ENCODE data around the gene SELPLG. TPM values are rescaled to one million over a fixed set of nuclear protein-coding genes. Genes with fewer than 3 reads are reported as not detected.

The SELPLG gene
- total and polyA plus RNA-seq, 4 donors = 2.1 to 9.6 (median 4.8) TPM

DNA sequence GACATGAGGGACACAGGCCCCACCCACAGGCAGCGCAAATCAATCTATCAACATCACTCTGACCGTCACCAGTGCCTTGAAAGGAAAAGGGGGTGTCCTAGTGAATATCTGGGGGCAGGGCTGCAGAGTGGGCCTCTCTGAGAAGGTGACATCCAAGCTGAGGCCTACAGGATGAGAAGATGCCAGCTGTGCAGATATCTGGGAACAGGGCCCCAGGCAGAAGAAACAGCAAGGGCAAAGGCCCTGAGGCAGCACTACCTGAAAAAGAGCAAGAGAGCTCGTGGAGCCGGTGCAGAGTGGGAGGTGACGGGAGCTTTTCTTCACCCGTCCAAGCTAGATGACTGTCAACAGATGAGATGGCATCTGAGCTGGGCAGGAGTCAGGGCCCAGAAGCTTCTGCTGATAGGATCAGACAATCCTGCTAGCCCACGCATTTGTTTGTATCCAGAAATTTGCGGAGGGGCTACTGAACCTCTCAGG lies 23.3 kb downstream of the SELPLG start:
- Histone ChIP-seq H3K4me1 (ENCODE audit: control insufficient read depth in 4 of 4, insufficient read depth in 4 of 4, low read length in 3 of 4) (no peaks in the 10 kb centered on the region), H3K4me3 (ENCODE audit: low read depth in 1 of 3, low read length in 3 of 3) (no peak overlapping the region), H3K27ac (ENCODE audit: low read depth in 1 of 2, low read length in 2 of 2) (no peak overlapping the region), H3K9ac (ENCODE audit: low read depth in 1 of 2, low read length in 2 of 2) (no peak overlapping the region), H3K9me3 (ENCODE audit: control insufficient read depth in 4 of 4, low read length in 3 of 4) (no peaks in the 10 kb centered on the region), H3K36me3 (ENCODE audit: control insufficient read depth in 4 of 4, insufficient read depth in 3 of 4, low read depth in 1 of 4, low read length in 3 of 4) (no peaks in the 10 kb centered on the region), H3K27me3 (ENCODE audit: control insufficient read depth in 4 of 4, insufficient read depth in 4 of 4, low read length in 3 of 4) (no peaks in the 10 kb centered on the region)
- 90% methylated on average over 8 of the region's 8 CpGs for WGBS
- no peak for DNase-seq (ENCODE audit: low spot score)
- TF ChIP-seq, protein P1, sequence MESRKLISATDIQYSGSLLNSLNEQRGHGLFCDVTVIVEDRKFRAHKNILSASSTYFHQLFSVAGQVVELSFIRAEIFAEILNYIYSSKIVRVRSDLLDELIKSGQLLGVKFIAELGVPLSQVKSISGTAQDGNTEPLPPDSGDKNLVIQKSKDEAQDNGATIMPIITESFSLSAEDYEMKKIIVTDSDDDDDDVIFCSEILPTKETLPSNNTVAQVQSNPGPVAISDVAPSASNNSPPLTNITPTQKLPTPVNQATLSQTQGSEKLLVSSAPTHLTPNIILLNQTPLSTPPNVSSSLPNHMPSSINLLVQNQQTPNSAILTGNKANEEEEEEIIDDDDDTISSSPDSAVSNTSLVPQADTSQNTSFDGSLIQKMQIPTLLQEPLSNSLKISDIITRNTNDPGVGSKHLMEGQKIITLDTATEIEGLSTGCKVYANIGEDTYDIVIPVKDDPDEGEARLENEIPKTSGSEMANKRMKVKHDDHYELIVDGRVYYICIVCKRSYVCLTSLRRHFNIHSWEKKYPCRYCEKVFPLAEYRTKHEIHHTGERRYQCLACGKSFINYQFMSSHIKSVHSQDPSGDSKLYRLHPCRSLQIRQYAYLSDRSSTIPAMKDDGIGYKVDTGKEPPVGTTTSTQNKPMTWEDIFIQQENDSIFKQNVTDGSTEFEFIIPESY (IDR thresholded peaks at IDR 0.05) = no peak
- TF ChIP-seq JUND (IDR thresholded peaks at IDR 0.05) (no peak), TAF1 (conservative IDR thresholded peaks at IDR 0.05) (no peak), HNF4A (conservative IDR thresholded peaks at IDR 0.05) (no peak), NR2F2 (IDR thresholded peaks at IDR 0.05) (no peak), EGR1 (IDR thresholded peaks at IDR 0.05; ENCODE audit: low read depth in 2 of 2) (no peak), FOXA2 (IDR thresholded peaks at IDR 0.05) (no peak)
- TF ChIP-seq, protein P2, sequence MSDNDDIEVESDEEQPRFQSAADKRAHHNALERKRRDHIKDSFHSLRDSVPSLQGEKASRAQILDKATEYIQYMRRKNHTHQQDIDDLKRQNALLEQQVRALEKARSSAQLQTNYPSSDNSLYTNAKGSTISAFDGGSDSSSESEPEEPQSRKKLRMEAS (IDR thresholded peaks at IDR 0.05) = no peak
- TF ChIP-seq, protein P3, sequence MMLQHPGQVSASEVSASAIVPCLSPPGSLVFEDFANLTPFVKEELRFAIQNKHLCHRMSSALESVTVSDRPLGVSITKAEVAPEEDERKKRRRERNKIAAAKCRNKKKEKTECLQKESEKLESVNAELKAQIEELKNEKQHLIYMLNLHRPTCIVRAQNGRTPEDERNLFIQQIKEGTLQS (IDR thresholded peaks at IDR 0.05) = no peak

DNA sequence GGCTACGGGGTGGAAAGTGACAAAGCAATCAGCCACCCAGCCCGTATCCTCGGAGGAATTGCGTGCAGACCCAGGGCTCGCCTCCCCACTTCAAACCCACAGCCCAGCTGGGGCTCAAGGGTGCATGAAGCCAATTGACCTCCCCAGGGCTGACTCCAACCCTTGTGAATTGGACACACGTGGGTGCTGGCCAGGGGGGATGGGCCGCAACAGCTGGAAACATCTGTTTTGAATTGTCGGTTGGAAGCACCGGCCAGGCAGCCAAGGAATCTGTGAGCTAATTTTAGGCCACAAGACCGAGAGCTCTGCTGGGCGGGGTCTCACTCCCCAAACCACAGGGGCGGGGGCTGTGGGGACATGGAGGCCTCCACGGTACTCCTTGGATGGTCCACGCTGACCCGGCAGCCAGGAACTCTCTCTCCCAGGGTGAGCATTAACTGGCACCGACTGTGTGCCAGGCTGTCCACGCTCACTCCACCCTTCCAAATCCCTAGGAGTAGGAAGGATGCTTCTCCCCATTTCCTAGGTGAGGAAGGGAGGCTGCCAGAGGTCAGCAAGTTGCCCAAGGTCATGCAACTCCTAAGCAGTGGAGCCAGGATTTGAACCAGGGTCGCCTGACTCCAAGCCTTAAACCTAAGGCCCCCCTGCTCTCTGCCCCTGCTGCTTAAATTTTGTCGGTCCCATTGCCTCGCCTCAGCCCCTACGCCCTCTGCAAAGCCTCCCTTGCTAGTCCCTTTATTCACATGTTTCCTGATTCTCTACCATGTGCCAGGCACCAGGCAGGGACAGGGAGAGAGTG lies 24.0 kb downstream of the SELPLG start:
- Histone ChIP-seq H3K4me3 (ENCODE audit: low read depth in 1 of 3, low read length in 3 of 3) (no peak overlapping the region), H3K9ac (ENCODE audit: low read depth in 1 of 2, low read length in 2 of 2) (no peak overlapping the region), H3K27ac (ENCODE audit: low read depth in 1 of 2, low read length in 2 of 2) (no peak overlapping the region), H3K27me3 (ENCODE audit: control insufficient read depth in 4 of 4, insufficient read depth in 4 of 4, low read length in 3 of 4) (no peaks in the 10 kb centered on the region), H3K4me1 (ENCODE audit: control insufficient read depth in 4 of 4, insufficient read depth in 4 of 4, low read length in 3 of 4) (no peaks in the 10 kb centered on the region), H3K9me3 (ENCODE audit: control insufficient read depth in 4 of 4, low read length in 3 of 4) (no peaks in the 10 kb centered on the region), H3K36me3 (ENCODE audit: control insufficient read depth in 4 of 4, insufficient read depth in 3 of 4, low read depth in 1 of 4, low read length in 3 of 4) (no peaks in the 10 kb centered on the region)
- no peak for DNase-seq (ENCODE audit: low spot score)
- WGBS = 73% methylated on average over 21 of the region's 21 CpGs
- TF ChIP-seq, protein P3 (IDR thresholded peaks at IDR 0.05) = no peak

DNA sequence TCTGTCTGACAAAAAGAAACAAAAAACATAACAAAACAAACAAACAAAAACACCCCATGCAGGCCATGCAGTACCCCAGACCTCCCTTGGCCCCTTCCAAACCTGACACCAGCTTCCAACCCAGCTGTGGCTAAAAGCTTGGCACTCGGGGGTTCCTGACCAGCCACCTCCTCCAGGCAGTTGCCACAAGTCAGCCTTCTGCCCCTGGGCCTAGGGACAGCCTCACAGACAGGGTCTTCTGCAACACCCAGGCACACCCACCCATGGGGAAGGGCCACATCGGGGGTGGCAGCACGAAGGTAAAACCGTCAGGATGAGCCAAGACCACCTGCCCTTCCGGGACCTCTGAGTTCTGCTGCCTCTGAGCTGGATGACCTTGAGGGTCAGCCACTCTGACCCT lies 25.1 kb downstream of the SELPLG start:
- DNase-seq (ENCODE audit: low spot score) = no peak
- WGBS = 83% methylated on average over 5 of the region's 5 CpGs
- TF ChIP-seq HNF4A (conservative IDR thresholded peaks at IDR 0.05) (no peak), RXRA (IDR thresholded peaks at IDR 0.05) (no peak), NR2F2 (IDR thresholded peaks at IDR 0.05) (no peak), JUND (IDR thresholded peaks at IDR 0.05) (no peak), RAD21 (IDR thresholded peaks at IDR 0.05) (no peak), FOXA2 (IDR thresholded peaks at IDR 0.05) (no peak), SP1 (IDR thresholded peaks at IDR 0.05) (no peak), TAF1 (conservative IDR thresholded peaks at IDR 0.05) (no peak), GABPA (IDR thresholded peaks at IDR 0.05 in 1 of 2, conservative IDR thresholded peaks at IDR 0.05 in 1 of 2) (no peak), EGR1 (IDR thresholded peaks at IDR 0.05; ENCODE audit: low read depth in 2 of 2) (no peak), YY1 (IDR thresholded peaks at IDR 0.05) (no peak)
- TF ChIP-seq, protein P3 (IDR thresholded peaks at IDR 0.05) = no peak
- TF ChIP-seq, protein P2 (IDR thresholded peaks at IDR 0.05) = no peak
- TF ChIP-seq, protein P1 (IDR thresholded peaks at IDR 0.05) = no peak
- TF ChIP-seq, protein P4, sequence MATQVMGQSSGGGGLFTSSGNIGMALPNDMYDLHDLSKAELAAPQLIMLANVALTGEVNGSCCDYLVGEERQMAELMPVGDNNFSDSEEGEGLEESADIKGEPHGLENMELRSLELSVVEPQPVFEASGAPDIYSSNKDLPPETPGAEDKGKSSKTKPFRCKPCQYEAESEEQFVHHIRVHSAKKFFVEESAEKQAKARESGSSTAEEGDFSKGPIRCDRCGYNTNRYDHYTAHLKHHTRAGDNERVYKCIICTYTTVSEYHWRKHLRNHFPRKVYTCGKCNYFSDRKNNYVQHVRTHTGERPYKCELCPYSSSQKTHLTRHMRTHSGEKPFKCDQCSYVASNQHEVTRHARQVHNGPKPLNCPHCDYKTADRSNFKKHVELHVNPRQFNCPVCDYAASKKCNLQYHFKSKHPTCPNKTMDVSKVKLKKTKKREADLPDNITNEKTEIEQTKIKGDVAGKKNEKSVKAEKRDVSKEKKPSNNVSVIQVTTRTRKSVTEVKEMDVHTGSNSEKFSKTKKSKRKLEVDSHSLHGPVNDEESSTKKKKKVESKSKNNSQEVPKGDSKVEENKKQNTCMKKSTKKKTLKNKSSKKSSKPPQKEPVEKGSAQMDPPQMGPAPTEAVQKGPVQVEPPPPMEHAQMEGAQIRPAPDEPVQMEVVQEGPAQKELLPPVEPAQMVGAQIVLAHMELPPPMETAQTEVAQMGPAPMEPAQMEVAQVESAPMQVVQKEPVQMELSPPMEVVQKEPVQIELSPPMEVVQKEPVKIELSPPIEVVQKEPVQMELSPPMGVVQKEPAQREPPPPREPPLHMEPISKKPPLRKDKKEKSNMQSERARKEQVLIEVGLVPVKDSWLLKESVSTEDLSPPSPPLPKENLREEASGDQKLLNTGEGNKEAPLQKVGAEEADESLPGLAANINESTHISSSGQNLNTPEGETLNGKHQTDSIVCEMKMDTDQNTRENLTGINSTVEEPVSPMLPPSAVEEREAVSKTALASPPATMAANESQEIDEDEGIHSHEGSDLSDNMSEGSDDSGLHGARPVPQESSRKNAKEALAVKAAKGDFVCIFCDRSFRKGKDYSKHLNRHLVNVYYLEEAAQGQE (IDR thresholded peaks at IDR 0.05) = no peak
- H3K36me3 ChIP-seq (ENCODE audit: control insufficient read depth in 4 of 4, insufficient read depth in 3 of 4, low read depth in 1 of 4, low read length in 3 of 4) = no peaks in the 10 kb centered on the region
- H3K9ac ChIP-seq (ENCODE audit: low read depth in 1 of 2, low read length in 2 of 2) = no peak overlapping the region
- no peak overlapping the region for H3K27ac ChIP-seq (ENCODE audit: low read depth in 1 of 2, low read length in 2 of 2)
- no peaks in the 10 kb centered on the region for H3K4me1 ChIP-seq (ENCODE audit: control insufficient read depth in 4 of 4, insufficient read depth in 4 of 4, low read length in 3 of 4)
- no peaks in the 10 kb centered on the region for H3K27me3 ChIP-seq (ENCODE audit: control insufficient read depth in 4 of 4, insufficient read depth in 4 of 4, low read length in 3 of 4)
- H3K4me3 ChIP-seq (ENCODE audit: low read depth in 1 of 3, low read length in 3 of 3) = no peak overlapping the region
- no peaks in the 10 kb centered on the region for H3K9me3 ChIP-seq (ENCODE audit: control insufficient read depth in 4 of 4, low read length in 3 of 4)

Measured in liver (tissue), 9 donors.